Measurements from ENCODE around the gene EGFL6.
"Not testable (repeated sequence)": the region's sequence is repeated elsewhere in the genome, so short reads cannot be mapped to it uniquely, and the experiment has no call there.

EGFL6 gene

DNA sequence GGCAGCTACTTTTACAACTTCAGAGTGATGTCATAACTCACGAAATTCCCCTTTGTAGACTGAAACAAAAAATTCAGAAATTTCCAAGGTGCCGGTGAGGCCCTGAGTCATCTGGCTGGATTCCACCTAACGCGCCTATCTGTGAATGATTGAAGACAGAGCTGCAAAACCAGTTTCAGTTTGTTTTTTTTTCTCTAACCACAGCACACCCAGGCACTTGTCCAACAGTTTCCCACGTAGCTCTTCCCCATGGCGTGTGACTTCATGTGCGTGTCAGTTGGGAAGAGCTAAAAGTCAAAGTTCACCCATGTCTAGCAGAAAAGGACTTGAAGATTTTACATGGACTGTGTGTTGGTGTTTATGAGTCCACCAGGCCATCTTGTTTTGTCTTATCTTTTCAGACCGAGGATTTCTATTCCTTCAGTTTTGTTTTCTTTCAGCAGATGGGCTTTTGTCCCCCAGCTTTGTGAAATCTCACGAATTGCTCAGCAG is 99.9 kb downstream of the EGFL6 start:
- DNase-seq (ENCODE audit: extremely low spot score) = no peak
- ChIA-PET CTCF (interaction anchor here (0.6 to 1.1 kb wide), 3 partner anchors 16 to 162 kb away, joined by 3 to 4 read pairs (median 3); no protein-coding TSS in a partner anchor), POLR2A (interaction anchor here (0.9 to 2.0 kb wide), 5 partner anchors 16 to 361 kb away, joined by 3 to 10 read pairs (median 3); partner anchors contain the start of genes GEMIN8, OFD1, RAB9A and TRAPPC2)
- TF ChIP-seq L3MBTL2 (conservative IDR thresholded peaks at IDR 0.05) (no peak), ZNF384 (IDR thresholded peaks at IDR 0.05) (no peak), FOXM1 (IDR thresholded peaks at IDR 0.05; ENCODE audit: borderline replicate concordance) (no peak), LEF1 (IDR thresholded peaks at IDR 0.05; ENCODE audit: borderline replicate concordance) (no peak), FOXA1 (IDR thresholded peaks at IDR 0.05) (no peak)

DNA sequence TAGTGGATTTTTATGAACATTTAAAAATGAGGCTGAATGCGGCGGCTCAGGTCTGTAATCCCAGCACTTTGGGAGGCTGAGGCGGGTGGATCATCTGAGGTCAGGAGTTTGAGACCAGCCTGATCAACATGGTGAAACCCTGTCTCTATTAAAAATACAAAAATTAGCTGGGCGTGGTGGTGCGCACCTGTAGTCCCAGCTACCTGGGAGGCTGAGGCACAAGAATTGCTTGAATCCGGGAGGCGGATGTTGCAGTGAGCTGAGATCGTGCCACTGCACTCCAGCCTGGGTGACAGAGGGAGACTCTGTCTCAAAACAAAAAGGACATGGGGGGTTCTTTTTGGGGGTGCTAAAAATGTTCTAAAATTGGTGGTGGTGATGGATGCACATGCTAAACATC is 100.4 kb downstream of the EGFL6 start:
- DNase-seq (ENCODE audit: extremely low spot score) = not testable (repeated sequence)
- CTCF ChIA-PET = interaction anchor here (0.6 to 1.1 kb wide), 2 partner anchors 81 to 163 kb away, joined by 3 read pairs; no protein-coding TSS in a partner anchor
- POLR2A ChIA-PET = interaction anchor here (0.9 to 2.0 kb wide), 5 partner anchors 15 to 360 kb away, joined by 3 to 10 read pairs (median 3); partner anchors contain the start of genes GEMIN8, OFD1, RAB9A and TRAPPC2

DNA sequence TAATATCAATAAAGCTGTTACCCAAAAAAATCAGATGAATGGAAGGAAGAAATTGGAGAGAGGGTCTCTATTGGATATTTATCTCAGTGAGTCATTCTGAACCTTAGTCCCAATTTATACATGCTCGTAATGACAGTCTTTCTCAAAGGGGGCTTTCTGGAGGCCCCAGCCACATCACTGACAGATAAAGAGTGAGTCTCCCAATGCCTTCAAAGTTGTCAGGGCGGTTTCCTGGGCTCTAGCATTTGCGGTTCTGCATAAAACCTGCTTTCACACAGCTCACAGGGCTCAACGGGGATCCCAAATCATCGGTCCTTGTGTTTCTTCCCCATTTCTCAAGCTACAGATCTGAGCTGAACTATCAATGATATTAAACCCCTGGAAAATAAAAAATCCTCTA is 100.8 kb downstream of the EGFL6 start:
- ChIA-PET POLR2A (interaction anchor here (1.5 to 2.0 kb wide), 3 partner anchors 15 to 65 kb away, joined by 3 to 10 read pairs (median 9); partner anchors contain the start of genes OFD1, RAB9A and TRAPPC2), CTCF (no interaction called here)
- TF ChIP-seq SP1 (IDR thresholded peaks at IDR 0.05) (no peak), TARDBP (IDR thresholded peaks at IDR 0.05) (no peak)
- no peak for DNase-seq (ENCODE audit: extremely low spot score)

DNA sequence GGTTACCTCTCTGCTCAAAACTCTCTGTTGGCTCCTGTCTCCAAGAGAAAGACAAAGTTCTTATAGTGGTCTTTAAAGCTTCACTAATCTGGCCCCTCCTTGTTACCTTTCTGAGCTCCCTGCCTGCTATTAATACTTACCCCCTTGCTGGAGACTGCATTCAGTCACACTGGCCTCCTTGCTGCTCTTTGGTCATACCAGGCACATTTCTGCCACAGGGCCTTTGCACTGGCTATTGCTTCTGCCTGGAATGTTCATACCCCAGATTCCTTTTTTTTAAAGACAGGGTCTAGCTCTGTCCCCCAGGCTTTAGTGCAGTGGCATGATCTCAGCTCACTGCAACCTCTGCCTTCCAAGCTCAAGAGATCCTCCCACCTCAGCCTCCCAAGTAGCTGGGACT is 103.6 kb downstream of the EGFL6 start:
- ChIA-PET POLR2A (no interaction called here), CTCF (no interaction called here)
- DNase-seq (ENCODE audit: extremely low spot score) = no peak
- no peak for TF ChIP-seq SUZ12 (IDR thresholded peaks at IDR 0.05)
- TF ChIP-seq, protein P1, sequence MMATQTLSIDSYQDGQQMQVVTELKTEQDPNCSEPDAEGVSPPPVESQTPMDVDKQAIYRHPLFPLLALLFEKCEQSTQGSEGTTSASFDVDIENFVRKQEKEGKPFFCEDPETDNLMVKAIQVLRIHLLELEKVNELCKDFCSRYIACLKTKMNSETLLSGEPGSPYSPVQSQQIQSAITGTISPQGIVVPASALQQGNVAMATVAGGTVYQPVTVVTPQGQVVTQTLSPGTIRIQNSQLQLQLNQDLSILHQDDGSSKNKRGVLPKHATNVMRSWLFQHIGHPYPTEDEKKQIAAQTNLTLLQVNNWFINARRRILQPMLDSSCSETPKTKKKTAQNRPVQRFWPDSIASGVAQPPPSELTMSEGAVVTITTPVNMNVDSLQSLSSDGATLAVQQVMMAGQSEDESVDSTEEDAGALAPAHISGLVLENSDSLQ (IDR thresholded peaks at IDR 0.05) = no peak
- no peak for TF ChIP-seq BHLHE40 (IDR thresholded peaks at IDR 0.05; ENCODE audit: borderline replicate concordance)
- TF ChIP-seq NFRKB (IDR thresholded peaks at IDR 0.05) = no peak
- no peak for TF ChIP-seq ZNF384 (IDR thresholded peaks at IDR 0.05)
- TF ChIP-seq ELF4 (IDR thresholded peaks at IDR 0.05) = no peak
- TF ChIP-seq HDGF (IDR thresholded peaks at IDR 0.05; ENCODE audit: borderline replicate concordance) = no peak
- TF ChIP-seq TARDBP (IDR thresholded peaks at IDR 0.05) = no peak
- no peak for TF ChIP-seq L3MBTL2 (conservative IDR thresholded peaks at IDR 0.05)
- TF ChIP-seq FOXK2 (IDR thresholded peaks at IDR 0.05) = no peak
- TF ChIP-seq ARNT (IDR thresholded peaks at IDR 0.05) = no peak
- TF ChIP-seq FOXM1 (IDR thresholded peaks at IDR 0.05; ENCODE audit: borderline replicate concordance) = no peak
- no peak for TF ChIP-seq LEF1 (IDR thresholded peaks at IDR 0.05; ENCODE audit: borderline replicate concordance)
- no peak for TF ChIP-seq CTBP1 (IDR thresholded peaks at IDR 0.05; ENCODE audit: borderline replicate concordance)
- no peak for TF ChIP-seq SP1 (IDR thresholded peaks at IDR 0.05)
- no peak for TF ChIP-seq FOXA1 (IDR thresholded peaks at IDR 0.05)

DNA sequence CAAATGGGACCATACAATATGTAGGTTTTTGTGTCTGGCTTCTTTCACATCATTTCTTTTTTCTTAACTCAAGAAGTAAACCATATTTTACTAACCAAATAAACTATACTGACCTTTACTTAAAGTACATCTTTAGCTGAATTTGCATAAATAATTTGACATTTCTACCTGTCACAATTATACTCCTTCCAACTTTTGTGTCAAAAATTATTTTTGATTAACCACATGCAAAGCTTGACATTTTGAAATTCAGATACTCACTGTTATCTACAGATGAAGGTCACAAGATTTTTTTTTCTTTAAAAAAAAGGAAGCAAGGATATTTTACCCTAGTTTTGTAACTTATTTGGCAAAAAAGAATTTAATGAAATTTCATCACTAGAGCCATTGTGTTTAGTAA is 107.5 kb downstream of the EGFL6 start:
- TF ChIP-seq SUZ12 (IDR thresholded peaks at IDR 0.05) (no peak), ZNF384 (IDR thresholded peaks at IDR 0.05) (no peak), CTBP1 (IDR thresholded peaks at IDR 0.05; ENCODE audit: borderline replicate concordance) (no peak), L3MBTL2 (conservative IDR thresholded peaks at IDR 0.05) (no peak), SP1 (IDR thresholded peaks at IDR 0.05) (no peak), LEF1 (IDR thresholded peaks at IDR 0.05; ENCODE audit: borderline replicate concordance) (no peak), NFRKB (IDR thresholded peaks at IDR 0.05) (no peak), ARNT (IDR thresholded peaks at IDR 0.05) (no peak), ELF4 (IDR thresholded peaks at IDR 0.05) (no peak), FOXM1 (IDR thresholded peaks at IDR 0.05; ENCODE audit: borderline replicate concordance) (no peak), FOXK2 (IDR thresholded peaks at IDR 0.05) (no peak), BHLHE40 (IDR thresholded peaks at IDR 0.05; ENCODE audit: borderline replicate concordance) (no peak), FOXA1 (IDR thresholded peaks at IDR 0.05) (no peak), HDGF (IDR thresholded peaks at IDR 0.05; ENCODE audit: borderline replicate concordance) (no peak), TARDBP (IDR thresholded peaks at IDR 0.05) (no peak)
- TF ChIP-seq, protein P1 (IDR thresholded peaks at IDR 0.05) = no peak
- no peak for DNase-seq (ENCODE audit: extremely low spot score)
- POLR2A ChIA-PET = no interaction called here
- CTCF ChIA-PET = no interaction called here

DNA sequence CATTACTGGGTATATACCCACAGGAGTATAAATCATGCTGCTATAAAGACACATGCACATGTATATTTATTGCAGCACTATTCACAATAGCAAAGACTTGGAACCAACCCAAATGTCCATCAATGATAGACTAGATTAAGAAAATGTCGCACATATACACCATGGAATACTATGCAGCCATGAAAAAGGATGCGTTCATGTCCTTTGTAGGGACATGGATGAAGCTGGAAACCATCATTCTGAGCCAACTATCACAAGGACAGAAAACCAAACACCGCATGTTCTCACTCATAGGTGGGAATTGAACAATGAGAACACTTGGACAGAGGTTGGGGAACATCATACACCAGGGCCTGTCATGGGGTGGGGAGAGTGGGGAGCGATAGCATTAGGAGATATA is 110.3 kb downstream of the EGFL6 start:
- DNase-seq (ENCODE audit: extremely low spot score); CTCF ChIA-PET; POLR2A ChIA-PET: not testable (repeated sequence)

DNA sequence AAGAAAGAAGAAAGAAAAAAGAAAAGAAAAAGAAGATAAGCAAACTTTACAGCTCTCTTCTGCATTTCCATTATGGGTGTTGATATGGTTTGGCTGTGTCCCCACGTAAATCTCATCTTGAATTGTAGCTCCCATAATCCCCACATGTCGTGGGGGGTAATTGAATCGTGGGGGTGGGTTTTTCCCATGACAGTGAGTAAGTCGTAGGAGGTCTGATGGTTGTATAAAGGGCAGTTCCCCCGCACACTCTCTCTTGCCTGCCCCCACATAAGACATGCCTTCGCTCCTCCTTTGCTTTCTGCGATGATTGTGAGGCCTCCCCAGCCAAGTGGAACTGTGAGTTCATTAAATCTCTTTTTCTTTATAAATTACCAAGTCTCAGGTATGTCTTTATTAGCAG is 112.2 kb downstream of the EGFL6 start:
- TF ChIP-seq LEF1 (IDR thresholded peaks at IDR 0.05; ENCODE audit: borderline replicate concordance) (no peak), SP1 (IDR thresholded peaks at IDR 0.05) (no peak), HDGF (IDR thresholded peaks at IDR 0.05; ENCODE audit: borderline replicate concordance) (no peak), FOXA1 (IDR thresholded peaks at IDR 0.05) (no peak), L3MBTL2 (conservative IDR thresholded peaks at IDR 0.05) (no peak), ARNT (IDR thresholded peaks at IDR 0.05) (no peak), ELF4 (IDR thresholded peaks at IDR 0.05) (no peak), SUZ12 (IDR thresholded peaks at IDR 0.05) (no peak), BHLHE40 (IDR thresholded peaks at IDR 0.05; ENCODE audit: borderline replicate concordance) (no peak), TARDBP (IDR thresholded peaks at IDR 0.05) (no peak), ZNF384 (IDR thresholded peaks at IDR 0.05) (no peak), FOXK2 (IDR thresholded peaks at IDR 0.05) (no peak), NFRKB (IDR thresholded peaks at IDR 0.05) (no peak), FOXM1 (IDR thresholded peaks at IDR 0.05; ENCODE audit: borderline replicate concordance) (no peak), CTBP1 (IDR thresholded peaks at IDR 0.05; ENCODE audit: borderline replicate concordance) (no peak)
- TF ChIP-seq, protein P1 (IDR thresholded peaks at IDR 0.05) = no peak
- DNase-seq (ENCODE audit: extremely low spot score) = no peak
- ChIA-PET CTCF (no interaction called here), POLR2A (no interaction called here)
